HG02973 (cell line): ENCODE results near the gene ADGRG1.
"Not testable (repeated sequence)": the region's sequence is repeated elsewhere in the genome, so short reads cannot be mapped to it uniquely, and the experiment has no call there.

Experiments used
- ATAC-seq: cut with Tn5 transposase; IDR thresholded peaks from one replicate; pipeline ENCODE4 v1.9.1; 2021; ENCODE audit warnings: moderate library complexity; ENCODE audit not compliant: unreplicated experiment

ADGRG1 gene

GRCh38 chr16:57663917-57664661, 35.7 kb downstream of the ADGRG1 start:
- ATAC-seq = no peak

- ATAC-seq = no peak
These were observed 36.2 kb downstream of the ADGRG1 start for GRCh38 chr16:57664662-57665025.

GRCh38 chr16:57665541-57665940, 37.1 kb downstream of the ADGRG1 start:
- no peak for ATAC-seq

- ATAC-seq = no peak
These were observed 38.1 kb downstream of the ADGRG1 start for GRCh38 chr16:57666353-57667047.

- no peak for ATAC-seq
These were observed 38.7 kb downstream of the ADGRG1 start for GRCh38 chr16:57667048-57667525.

GRCh38 chr16:57667526-57668262, 39.3 kb downstream of the ADGRG1 start:
- ATAC-seq = no peak

- no peak for ATAC-seq
These were observed 39.8 kb downstream of the ADGRG1 start, which contains the start of gene ADGRG3 for GRCh38 chr16:57668263-57668571. TSS of gene ADGRG3 (plus strand) at chr16:57668306. CDS start at chr16:57668348, 42 bp downstream.

- ATAC-seq = no peak
These were observed 40.4 kb downstream of the ADGRG1 start for GRCh38 chr16:57668630-57669475.

GRCh38 chr16:57669476-57670162, 41.2 kb downstream of the ADGRG1 start:
- ATAC-seq = no peak

- ATAC-seq = no peak
These were observed 41.8 kb downstream of the ADGRG1 start for GRCh38 chr16:57670196-57670595.

- not testable (repeated sequence) for ATAC-seq
These were observed 43.0 kb downstream of the ADGRG1 start for GRCh38 chr16:57671451-57671850.

- no peak for ATAC-seq
These were observed 44.0 kb downstream of the ADGRG1 start for GRCh38 chr16:57672416-57672815.

- no peak for ATAC-seq
These were observed 44.4 kb downstream of the ADGRG1 start for GRCh38 chr16:57672824-57673223.

- ATAC-seq = no peak
These were observed 47.5 kb downstream of the ADGRG1 start for GRCh38 chr16:57675741-57676551.

GRCh38 chr16:57676553-57677085, 48.2 kb downstream of the ADGRG1 start:
- no peak for ATAC-seq

- no peak for ATAC-seq
These were observed 49.4 kb downstream of the ADGRG1 start for GRCh38 chr16:57677622-57678369.

GRCh38 chr16:57679016-57679415, 50.6 kb downstream of the ADGRG1 start:
- ATAC-seq = no peak

GRCh38 chr16:57679767-57680482, 51.5 kb downstream of the ADGRG1 start:
- ATAC-seq = no peak
